HK-2 (cell line): Measurements from ENCODE around the gene ATP10A.
"Not testable (repeated sequence)": the region's sequence is repeated elsewhere in the genome, so short reads cannot be mapped to it uniquely, and the experiment has no call there.

ENCODE experiments used
- DNase-seq: peaks from one replicate; pipeline ENCODE4 v3.0.0-alpha.2; 2018; ENCODE audit not compliant: unreplicated experiment

Gene ATP10A

DNA sequence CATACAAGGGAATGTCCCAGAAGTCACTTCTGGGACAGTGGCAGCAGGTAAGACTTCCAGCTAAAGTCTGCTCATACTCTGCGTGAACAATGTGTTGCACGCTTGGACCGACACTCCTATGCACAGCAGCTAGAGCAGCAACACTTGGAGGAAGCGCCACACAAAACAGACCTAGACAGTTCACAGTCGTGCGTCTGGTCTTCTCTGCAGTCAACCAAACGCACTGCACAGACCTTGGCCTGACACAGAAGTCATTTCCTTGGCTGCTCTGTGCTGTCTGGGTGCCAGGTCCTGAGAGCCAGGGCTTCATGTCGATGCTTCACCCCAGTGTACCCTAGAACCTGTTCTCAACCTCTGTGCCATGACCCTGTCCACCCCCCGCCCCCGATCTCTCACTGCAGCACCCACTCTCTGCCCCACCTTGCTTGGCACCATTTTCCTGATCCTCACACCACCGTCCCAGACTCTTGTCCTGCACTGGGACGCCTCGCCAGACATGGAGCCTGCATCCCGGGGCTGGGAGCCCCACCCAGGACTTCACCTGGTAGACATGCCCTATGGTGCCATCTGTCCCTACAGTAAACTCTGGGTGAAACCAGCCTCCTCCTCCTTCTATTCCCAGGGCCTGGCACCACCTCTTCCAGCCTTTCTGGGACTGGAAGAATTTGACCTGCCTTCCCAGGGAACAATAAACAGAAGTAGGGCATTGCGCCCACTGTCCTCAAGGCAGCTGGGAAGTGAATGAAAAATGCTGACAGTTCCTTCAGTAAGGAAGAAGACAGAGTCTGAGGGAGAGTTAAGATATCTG is 3.1 kb downstream of the ATP10A start:
- DNase-seq = no peak

DNA sequence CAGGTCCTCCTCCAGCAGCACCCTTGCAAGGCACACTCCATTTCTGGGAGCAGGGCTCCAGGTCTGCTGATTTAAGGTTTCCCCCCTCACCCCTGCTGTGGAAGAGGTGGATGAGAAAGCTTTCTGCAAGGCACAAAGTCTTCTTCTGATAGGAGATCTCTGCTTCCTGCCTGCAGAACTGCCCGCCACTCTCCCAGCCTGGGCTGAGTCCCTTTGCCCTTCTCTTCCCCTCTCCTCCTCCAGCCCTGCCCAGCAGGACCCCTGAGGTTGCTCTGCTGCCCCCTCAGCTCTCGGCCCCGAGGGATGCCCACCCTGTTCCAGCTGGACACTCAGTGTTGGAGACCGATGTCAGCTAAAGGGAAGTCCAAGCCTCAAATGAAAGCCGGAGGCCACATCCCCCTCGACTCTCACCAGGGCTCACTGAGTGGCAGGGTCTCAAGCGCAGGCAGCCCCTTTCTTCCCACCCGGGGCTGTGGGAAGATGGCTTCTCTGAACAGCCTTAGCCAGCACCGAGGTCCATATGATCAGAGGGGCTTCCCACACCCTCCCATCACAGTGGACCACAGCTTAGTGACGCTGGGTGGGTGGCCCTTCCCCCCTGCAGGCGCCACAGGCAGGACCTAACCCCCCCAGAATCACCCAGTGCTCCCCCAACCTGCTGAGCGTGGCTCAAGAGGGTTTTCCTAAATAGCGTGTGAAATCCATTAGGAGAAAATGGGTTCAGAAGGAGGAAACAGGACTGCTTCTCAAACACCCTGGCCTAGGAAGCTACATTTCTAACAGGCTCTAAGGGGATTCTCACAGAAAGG is 4.0 kb downstream of the ATP10A start:
- DNase-seq = no peak

DNA sequence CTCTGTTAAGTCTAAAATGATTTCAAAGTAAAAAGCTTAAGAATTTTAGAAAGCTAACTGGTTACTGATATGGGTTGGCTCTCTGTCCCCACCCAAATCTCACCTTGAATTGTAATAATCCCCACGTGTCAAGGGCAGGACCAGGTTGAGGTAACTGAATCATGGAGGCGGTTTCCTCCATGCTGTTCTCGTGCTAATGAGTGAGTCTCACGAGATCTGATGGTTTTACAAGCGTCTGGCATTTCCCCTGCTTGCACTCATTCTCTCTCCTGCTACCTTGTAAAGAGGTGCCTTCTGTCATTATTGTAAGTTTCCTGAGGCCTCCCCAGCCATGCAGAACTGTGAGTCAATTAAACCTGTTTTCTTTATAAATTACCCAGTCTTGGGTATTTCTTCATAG is 7.1 kb downstream of the ATP10A start:
- not testable (repeated sequence) for DNase-seq

DNA sequence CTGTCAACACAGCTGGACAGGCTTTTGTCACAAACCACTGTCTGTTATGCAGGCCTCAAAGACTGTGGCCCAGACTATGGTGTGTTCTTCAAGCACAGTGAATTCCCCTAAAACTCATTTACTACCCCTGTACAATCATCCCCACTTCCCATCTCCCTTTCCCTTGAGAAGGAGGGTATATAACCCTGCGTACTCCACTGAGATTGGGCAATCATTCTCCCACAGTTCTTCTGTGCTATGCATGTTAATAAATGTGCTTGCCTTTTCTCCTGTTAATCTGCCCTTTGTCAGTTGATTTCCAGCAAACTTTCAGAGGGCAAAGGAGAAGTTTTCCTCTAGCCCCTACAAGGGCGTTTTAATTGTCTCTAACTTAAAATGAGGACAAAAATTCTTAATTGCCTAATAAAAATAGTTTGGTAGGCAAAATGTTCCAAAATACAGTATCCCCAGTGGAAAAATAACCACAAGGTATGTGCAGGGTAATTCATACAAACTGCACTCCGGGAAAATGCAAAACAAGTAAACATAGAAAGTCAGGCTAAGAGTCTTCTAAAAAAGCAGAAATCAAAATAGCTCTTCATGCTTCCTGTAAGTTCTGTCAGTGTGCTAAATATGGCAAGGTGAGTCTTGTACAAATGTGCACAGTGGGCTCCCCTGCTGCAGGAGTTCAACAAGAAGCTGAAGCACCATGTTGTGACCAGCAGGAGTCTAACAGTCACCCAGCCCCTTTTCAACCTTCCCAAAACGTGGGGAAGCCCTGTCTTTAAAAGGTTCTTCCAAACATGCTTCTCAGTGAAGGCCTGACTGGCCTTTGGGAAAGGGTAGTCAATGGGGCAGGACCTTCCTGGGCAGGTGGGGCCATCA is 10.2 kb downstream of the ATP10A start:
- DNase-seq = no peak

DNA sequence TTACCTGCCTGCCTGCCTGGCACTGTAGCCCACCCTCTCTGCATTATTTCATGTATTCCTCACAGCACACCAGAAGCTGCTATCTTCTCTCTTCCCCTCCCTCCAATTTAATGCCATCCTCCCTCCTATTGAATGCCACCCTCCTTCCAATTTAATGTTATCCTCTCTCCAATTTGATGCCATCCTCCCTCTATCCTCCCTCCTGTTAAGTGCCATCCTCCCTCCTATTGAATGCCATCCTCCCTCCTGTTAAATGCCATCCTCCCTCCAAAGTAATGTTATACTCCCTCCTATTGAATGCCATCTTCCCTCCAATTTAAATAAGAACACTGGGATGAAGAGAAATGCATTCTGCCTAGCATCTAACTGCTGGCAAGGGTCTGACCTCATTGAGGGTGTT is 11.1 kb downstream of the ATP10A start:
- no peak for DNase-seq

DNA sequence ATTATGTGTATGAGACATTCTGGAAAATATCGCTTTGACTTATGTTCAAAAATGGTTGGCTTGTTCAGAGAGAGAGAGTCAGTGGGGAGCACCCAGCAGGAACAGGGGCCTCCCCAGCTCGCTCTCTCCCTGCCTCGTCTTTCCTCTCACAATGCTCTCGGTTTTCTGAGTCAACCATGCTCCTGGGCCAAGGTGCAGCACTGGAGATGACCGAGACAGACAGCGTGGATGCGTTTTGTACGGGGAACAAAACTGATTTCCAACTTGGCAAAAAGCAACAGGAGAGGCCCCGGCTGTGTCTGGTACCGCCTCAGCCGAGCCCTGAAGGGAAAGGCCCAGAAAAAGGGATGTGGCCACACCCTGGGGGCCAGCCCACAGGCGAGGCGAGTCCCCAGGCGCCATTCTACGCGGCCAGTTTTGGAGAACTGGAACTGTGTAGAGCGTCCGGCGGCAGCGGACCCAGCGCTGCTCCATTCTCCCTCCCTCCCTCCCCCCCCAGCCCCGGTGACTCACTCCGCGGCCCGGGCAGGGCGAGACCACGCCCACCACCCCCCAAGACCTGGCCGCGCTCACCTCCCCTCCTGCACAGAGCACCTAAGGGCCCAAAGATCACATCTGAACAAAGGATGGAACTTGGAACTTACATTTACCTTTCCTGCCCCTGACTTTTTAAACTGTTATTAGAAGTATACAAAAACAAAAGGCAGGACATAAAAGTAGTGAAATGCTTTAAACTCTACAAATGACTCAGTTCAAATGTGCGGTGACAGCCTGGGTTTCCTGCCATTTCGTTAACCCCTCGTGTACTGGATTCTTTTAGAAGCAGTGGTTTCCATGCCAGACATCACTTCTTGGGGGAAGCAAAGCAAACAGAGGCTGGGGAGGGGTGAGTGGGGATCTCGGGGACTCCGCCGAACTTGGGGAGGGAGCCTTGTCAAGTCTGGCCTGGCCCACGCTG is 12.7 kb downstream of the ATP10A start:
- DNase-seq = peak; percentile 79

DNA sequence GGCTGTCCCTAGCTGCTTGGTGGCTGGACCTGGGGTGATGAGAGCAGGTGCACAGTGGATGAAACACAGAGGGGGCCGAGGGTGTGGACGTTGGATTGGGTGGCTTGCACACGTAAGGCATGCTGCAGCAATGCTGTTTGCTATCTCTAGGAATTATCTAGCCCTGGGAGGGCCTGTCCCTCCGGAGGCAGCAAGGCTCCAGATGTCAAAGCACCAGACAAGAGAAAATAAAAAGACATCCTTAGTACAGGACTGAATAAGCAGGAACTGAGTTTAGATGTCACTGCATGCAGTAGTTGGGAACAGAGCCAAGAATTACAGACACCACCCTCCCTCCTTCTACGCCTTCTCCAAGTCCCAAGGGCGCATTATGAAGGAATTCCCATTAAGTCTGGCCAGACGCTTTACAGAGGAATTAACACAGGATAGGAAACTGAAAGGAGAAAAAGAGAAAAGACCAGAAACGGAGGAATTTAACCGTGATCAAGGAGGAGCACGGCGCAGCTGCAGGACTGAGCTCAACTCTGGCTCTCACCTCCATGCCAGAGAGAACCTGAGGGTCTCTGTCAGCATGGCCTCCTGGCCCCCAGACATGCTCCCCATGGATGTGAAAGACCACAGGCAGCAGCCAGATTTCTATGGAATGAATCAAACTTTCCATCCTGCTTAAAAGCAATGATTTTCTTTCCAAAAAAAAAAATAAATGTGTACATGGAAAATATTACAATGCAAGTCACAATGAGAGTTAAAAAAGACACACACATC is 13.8 kb downstream of the ATP10A start:
- DNase-seq = no peak

DNA sequence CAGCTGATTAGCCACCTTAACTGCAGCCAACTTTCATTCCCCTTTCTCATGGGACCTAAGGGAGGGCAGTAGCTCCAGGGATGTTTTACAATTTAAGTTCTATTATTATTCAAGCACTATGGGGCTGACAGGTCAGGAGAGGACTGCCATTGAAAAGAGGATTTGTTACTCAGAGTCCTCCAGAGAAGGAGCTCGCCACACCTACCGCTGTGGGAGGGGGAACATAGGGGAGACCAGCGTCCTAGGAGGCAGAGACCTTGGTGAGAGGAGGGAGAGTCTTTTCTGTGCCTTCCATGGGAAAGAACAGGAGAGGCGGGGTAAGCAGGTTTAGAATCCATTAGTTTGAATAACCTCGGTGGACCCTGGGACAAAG is 14.4 kb downstream of the ATP10A start:
- no peak for DNase-seq

DNA sequence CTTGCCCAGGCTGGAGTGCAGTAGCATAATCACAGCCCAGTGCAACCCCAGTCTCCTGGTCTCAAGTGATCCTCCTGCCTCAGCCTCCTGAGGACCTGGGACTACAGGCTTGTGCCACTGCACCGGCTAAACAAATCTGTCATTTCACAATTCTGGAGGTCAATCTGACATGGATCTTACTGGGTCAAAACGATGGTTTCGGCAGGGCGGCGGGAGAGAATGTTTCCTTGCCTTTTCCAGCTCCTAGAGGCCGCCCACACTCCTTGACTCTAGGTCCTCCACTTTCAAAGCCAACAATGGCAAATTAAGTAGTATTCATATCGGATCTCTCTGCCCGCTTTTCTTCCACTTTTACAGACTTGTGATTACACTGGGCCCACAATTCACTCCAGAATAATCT is 14.8 kb downstream of the ATP10A start:
- DNase-seq = no peak

DNA sequence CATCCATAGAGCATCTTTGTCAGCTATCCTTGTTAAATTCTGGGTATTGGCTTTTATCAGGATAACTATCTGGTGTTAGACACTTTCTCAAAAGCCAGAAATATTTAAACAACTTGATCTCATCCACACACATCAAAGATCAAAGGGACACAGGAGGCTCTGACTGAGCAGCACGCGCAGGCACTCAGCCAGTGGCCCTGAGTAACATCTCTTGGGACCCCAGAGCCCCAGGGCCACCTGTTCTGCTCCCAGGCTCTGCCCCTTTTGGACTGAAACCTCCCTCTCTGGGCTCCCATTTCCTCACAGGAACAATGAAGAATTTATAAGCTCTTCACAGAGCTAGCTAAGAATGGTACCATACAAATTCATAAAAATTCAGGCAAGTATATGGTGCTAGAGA is 16.1 kb downstream of the ATP10A start:
- no peak for DNase-seq

DNA sequence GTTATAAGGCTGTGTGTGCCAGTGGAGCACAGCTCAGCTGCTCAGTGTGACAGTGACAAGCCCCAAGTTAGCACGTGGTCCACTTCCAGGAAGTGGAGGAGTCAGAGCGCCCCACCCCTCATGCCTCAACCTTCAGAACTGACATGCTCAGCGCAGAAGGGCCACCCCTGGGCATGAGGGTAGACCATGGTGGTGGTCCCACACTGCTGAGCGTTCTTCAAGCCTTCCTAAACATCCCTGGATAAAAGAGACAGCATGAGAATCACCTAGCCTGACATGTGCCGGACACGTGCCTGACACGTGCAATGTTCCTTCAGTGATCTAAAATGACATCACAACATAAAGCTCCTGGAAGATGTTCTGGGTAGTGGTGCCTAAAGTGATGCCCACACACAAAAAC is 16.8 kb downstream of the ATP10A start:
- no peak for DNase-seq

DNA sequence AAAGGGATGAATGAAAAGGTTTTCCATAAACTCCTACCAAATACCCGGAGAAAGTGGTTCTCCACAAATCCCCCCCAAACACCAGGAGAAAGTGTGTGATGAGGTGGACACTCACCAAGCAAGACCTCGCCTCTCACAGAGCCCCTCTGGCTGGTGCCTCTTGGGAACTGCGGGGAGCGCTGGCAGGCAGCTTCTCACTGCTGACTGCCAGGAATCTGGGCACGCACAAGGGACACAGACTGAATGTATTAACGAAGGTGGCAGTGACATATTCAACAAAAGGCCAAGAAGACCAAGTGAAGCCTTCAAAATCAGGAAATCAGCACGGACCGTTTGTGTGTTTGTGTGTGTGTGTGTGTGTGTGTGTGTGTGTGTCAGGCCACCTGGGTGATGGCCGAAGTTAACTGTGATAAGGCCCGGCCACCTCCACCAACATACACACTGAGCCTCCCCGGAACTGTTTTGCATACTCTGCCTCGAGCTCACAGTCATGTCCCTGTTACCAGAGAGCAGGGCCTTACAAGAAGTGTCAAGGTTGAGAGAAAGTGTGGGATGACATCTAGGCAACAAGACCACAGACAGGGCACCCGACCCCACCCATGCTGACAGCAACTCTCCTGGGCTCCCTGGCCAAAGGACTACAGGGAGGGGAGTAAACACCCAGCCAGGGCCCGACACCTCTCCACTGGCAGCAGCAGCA is 18.0 kb downstream of the ATP10A start:
- no peak for DNase-seq

DNA sequence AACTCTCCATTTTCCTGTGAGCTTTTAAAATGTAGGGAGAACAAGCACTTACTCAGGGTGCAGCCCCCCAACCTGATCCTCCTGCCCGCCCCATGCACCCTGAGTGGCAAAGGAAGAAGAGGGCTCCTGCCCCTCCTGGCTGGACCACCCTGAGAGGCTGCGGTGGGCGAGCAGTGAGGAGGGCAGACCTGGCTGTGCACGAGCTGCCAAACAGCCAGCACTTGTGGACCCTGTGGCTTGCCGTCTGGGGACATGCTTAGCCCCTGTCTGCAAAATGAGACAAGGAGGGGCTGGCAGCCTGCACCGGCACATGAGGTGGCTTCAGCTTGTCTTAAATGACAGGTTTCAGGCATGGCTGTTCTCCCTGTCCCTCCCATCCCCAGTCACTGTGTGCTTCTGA is 18.6 kb downstream of the ATP10A start:
- DNase-seq = no peak

DNA sequence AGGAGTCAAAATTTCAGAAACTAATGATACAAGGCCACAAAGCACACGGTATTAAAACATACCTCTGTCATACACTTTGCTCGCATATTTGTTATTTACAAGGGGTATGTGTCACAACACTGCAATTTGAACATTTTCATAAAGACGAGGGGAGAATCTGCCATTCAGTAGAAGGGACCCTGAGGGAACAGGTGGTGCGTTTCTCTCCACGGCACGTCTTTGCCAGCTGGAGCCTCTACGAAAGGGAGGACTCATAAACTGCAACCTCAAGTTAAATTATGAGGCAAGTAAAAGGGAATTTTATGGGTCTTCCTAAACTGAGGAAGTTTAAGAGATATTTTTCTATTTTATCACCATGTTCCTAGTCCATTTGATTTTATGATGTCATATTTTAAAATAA is 19.1 kb downstream of the ATP10A start:
- DNase-seq = no peak

DNA sequence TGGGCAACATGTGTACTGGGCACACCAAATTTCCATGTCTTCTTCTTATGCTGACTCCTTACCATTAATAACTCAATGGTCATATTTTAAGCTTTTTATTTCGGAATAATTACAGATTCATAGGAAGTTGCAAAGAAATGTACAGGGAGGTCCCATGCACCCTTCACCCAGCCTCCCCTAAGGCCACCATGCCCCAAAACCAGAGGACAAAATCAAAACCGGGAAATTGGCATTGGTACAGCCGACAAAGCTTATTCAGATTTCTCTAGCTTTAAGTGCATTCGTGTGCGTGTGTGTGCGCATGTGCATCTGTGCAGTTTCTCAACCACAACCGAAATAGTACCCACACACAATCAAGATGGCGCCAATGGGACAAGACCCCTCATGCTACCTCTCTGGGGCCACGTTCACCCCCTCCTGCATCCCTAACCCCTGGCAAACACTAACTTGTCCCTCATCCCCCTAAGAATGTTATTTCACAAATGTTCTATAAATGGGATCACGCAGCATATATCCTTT is 23.4 kb downstream of the ATP10A start:
- no peak for DNase-seq

DNA sequence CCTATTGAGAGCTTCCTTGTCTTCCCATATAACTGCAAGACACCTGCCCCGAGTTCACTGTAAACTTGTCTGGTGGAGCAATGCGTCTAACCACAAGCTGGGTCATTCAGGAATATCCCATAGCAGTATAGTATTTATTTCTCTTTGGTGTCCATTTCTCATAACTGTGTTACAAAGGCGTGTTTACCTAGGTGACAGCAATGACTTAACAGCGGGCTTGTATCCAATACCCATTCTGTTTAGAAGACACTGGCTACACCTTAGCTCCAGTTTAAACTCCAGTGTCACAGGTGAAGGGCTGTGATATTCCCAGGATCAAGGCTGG is 24.3 kb downstream of the ATP10A start:
- DNase-seq = no peak

DNA sequence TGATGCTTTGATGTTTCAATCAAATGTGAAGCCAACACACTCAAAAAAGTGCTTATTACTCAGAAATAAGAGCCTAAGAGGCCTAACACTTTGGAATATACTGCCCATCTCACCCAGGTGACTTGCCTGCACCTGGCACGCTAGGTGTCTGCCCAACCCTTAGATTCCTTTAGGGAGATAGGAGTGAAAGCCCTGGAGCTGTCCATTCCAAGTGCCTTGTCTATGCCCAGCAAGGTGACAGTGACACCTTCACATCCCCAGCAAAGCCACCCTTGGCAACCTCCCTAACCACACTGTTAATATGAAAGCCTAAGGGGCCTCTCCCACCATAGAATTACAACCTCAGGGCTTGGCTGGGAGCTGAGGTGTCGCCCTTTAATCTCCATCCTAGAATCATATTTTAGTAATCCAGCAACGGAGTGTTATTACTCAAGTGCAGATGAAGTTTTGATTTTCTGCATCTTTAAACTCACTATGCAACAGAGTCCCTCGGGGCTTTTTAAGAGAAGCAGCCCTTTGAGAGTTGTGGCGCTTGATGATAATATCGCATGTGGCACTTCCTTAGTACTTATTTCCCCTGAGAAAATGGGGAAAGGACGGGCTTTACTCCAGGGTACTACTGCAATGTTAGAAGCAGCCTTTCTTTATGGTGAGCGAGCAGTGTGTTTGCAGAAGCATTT is 24.8 kb downstream of the ATP10A start:
- no peak for DNase-seq

DNA sequence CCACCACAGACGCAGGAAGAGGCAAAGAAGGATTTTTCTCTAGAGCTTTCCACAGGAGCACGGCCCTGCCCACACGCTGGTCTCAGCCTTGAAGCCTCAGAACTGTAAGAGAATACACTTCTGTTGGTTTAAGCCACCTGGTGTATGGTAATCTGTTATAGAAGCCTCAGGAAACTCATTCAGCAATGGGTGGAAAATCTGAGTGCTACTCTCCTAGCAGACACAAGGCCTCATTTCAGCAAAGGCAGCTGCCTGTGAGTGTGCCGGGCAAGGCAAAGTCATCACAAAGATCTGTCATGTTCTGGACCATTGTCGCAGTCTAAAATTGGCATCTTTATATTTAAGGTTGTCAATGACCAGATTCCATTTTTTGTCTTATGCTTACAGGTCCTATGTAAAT is 31.0 kb downstream of the ATP10A start:
- DNase-seq = no peak

DNA sequence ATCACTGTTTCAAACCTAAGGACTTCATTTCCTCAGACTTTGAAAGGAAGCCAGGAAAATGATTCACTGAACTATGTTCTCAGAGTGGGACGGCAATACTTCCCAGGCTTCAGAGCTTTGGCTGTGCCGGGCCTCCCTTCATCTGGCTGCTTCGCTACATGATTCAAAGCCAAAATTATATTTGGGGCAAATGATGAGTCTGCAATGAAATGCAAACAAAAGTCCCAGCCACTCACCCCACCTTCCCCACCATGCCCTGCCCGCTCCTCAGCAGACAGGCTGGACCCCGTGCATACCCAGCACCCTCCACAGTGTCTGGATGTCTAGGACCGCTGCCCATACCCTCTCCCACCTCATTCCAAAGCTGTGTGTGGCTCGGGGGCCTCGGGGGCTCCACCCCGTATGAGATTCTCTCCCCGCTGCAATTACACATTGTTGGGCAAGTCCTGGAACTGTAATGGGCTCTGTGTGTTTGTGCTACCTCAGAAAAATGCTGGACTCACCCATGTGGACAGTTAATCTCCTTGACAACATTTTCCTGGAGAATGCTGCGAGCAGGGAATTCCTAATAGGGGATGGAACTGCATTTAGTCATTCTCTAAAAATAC is 32.2 kb downstream of the ATP10A start:
- DNase-seq = no peak
